IMR-90 (cell line): ENCODE measurements around the gene CEP170B.

ENCODE experiments used
- BHLHE40 ChIP-seq: fragments of 150-350 bp; IDR thresholded peaks from 2 replicates; pipeline ENCODE4 v1.6.1; 2016; ENCODE audit warnings: mild to moderate bottlenecking, low read depth, low read length
- MAZ ChIP-seq: IDR thresholded peaks from 2 replicates; pipeline ENCODE4 v1.6.1; 2012; ENCODE audit warnings: low read depth, mild to moderate bottlenecking, low read length, improper control_type of control experiment, moderate library complexity, borderline replicate concordance
- POLR2A ChIP-seq: IDR thresholded peaks from 2 replicates; pipeline ENCODE4 v1.6.1; 2012; ENCODE audit warnings: mild to moderate bottlenecking, low read depth, low read length

- no peak for TF ChIP-seq POLR2A
- TF ChIP-seq MAZ: no peak
- no peak for TF ChIP-seq BHLHE40
Observed at GRCh38 chr14:104874571-104875411, 9.7 kb downstream of the CEP170B start.
